SIG-M5 treated with dmso at 0.1 percent for 504 hours (cell line): Measurements from ENCODE around the gene MYL2.
"Not testable (repeated sequence)": the region's sequence is repeated elsewhere in the genome, so short reads cannot be mapped to it uniquely, and the experiment has no call there.

Source experiments
- DNase-seq: peaks from one replicate; lab custom pipeline; 2025; ENCODE audit not compliant: unreplicated experiment; lab: John Stamatoyannopoulos, UW

The MYL2 gene, protein sequence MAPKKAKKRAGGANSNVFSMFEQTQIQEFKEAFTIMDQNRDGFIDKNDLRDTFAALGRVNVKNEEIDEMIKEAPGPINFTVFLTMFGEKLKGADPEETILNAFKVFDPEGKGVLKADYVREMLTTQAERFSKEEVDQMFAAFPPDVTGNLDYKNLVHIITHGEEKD

DNA sequence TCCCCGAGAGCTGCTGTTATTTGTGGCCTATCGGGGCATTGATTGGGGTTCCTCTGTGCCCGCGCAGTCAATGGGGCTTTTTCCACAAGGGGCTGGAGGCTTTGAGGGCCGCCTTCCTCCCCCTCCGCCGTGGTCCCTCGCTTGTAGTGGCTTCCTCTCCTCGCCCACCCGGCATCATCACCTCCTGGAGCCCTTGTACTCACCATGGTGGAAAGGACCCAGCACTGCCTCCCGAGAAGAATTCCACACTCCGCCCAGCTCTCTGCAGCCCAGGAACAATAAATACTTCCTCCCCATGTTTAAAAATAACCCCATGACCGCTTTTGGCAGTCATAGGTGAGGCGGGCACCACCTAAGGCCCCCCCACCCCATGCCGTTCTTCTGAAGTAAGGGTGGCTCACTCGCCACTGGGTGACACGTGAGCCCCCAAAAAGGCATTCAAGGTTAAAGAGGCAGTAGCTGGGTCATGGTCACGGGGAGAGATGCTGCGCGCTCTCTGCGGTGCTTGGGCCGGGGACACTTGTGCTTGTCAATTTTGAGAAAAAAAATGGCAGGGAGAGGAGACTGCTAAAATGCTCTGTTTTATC, at the start of gene MYL2:
Gene MYL2, minus strand, starts transcription at position 256 of the 587 bp plus-strand sequence. Its CDS starts 50 bp downstream, at position 206.
- no peak for DNase-seq

DNA sequence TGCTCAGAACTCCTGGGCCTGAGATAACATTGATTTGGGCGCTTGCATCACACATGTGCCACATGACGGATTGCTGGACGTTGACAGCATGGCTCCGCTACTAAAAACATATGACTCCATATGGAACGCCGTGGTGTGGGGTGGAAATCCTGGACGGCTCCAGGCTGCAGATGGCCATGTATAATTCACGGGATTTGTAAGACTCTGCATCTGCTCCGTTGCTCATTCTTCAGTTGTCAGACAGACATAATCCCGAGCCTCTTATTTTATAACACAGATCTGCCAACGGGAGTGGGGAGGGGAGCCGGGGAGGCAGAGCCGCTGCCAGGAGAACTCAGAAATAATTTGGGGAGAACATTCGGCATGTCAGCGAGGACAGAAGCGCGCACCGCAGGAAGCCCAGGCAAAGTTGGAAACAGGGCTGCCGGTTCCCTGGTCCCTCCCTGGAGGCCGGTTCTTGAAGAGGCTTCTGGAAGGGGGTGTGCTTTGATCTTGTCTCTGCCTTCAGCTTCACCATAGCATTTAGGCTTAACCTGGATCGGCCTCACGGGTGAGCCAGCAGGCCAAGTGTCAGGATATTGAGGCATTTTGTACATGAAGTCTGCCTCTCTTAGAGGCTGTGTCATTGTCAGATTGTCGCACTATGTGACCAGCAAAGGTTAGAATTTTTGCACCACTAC, 45.8 kb upstream of the MYL2 start:
- no peak for DNase-seq

DNA sequence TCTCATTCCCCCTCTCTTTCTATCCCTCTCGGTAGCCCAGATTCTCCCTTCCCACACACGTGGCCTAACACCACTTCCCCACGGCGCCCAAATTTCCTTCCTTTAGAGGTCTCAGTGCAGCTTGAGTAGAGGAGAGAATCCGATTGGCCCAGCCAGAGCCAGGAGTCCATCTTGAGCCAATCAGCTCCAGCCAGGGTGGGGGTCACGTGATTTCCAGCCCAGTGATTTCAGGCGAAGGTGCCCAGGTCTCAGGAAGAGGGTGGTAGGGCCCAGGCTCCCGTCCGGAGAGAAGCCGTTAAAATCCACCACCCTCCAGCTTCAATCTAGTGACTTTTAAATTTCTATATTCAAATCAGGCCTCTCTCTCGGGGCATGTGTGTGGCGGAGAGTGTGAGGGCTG, 45.2 kb upstream of the MYL2 start:
- no peak for DNase-seq

DNA sequence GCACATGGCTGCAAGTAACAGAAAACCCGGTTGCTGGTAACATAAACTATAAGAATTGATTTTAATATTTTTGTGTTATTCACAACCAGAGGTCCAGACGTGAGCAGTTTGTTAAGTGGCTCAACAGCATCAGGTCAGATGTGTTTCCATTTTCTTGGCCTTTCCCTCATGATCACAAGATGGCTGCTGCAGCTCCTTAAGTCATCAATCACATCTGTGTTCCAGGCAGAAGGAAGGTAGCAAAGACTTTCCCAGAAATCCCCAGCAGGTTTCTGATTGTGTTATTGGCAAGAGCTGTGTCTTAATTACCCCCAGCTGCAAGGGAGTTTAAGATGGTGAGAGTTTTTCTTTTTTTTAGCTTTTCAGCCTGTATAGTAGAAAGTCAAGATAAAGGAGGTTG, 40.4 kb upstream of the MYL2 start:
- DNase-seq: no peak

DNA sequence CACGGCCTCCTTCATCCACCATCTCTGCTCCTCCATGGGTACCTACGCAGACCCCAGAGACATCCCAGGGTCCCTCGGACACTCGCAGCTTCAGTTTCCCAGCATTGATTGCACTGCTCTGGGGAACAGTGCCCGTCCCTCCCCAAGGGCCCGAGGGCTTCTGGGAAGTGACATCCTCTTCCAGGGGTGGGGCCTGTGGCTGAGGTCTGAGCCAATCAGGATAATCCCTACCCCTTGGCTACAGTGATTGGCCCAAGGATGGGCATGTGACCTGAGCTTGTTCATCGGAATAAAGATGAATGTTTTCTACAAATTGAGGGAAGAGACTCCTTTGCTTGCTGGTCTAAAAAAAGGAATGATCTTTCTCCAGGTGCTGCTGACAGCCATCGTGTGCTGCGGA, 37.3 kb upstream of the MYL2 start:
- DNase-seq: no peak

DNA sequence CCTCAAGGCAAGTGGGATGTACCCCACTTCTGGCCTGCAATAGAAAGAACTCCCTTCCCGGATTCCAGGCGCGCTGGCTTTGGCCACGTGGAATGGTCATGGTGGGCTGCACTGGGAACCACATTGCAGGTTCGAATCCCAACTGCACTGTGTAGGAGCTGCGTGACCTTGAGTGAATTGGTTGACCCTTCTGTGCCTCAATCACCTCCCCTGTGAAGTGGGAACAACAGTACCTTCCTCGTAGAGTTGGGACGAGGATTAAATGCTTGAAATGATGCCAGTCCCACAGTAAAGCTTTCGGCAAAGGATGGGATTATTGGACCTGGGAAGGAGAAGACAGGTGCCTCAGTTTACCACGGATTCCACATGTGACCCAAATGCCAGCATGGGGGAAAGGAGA, 36.8 kb upstream of the MYL2 start:
- DNase-seq: no peak

DNA sequence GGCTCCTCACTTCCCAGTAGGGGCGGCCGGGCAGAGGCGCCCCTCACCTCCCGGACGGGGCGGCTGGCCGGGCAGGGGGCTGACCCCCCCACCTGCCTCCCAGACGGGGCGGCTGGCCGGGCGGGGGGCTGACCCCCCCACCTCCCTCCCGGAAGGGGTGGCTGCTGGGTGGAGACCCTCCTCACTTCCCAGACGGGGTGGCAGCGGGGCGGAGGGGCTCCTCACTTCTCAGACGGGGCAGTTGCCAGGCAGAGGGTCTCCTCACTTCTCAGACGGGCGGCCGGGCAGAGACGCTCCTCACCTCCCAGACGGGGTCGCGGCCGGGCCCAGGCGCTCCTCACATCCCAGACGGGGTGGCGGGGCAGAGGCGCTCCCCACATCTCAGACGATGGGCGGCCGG, 30.5 kb upstream of the MYL2 start:
- not testable (repeated sequence) for DNase-seq

DNA sequence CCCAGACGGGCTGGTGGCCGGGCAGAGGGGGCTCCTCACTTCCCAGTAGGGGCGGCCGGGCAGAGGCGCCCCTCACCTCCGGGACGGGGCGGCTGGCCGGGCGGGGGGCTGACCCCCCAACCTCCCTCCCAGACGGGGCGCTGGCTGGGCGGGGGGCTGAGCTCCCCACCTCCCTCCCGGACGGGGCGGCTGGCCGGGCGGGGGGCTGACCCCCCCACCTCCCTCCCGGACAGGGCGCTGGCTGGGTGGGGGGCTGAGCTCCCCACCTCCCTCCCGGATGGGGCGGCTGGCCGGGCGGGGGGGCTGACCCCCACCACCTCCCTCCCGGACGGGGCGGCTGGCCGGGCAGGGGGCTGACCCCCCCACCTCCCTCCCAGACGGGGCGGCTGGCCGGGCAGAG, 30.1 kb upstream of the MYL2 start:
- DNase-seq: not testable (repeated sequence)

DNA sequence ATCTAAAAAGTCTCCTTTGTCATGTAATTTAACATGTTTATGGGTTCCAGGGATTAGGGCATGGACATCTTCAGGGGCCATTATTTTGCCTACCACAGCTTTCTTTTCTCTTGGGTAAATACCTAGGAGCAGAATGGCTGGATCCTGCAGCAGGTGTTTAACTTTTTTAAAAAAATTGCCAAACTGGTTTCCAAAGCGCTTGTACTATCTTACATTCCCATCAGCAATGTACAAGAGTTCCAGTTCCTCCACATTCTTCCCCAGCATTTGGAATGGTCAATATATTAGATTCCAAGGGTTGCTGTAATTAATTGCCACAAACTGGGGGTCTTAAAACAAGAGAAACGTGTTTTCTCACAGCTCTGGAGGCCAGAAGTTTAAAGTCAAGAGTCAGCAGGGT, 27.7 kb upstream of the MYL2 start:
- DNase-seq: peak; percentile 34

DNA sequence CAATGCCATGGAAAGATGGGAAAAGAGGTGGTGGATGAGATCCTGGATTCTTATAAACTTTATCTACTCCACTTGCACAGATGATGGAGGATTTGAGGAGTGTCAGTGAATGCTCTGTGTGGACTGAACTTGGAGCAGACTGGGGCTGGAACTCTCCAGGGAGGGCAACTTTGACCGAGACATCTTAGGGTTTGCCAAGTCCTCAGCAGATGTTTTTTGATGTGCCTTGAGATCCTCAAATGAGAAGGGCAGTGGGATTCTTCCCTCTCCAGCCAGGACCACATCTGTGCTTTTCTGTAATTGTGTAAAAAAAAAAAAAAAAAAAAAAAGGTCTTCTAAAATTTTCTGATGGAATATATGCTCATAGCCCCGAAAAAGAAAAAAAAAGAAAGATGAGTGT, 23.0 kb upstream of the MYL2 start:
- DNase-seq: no peak

DNA sequence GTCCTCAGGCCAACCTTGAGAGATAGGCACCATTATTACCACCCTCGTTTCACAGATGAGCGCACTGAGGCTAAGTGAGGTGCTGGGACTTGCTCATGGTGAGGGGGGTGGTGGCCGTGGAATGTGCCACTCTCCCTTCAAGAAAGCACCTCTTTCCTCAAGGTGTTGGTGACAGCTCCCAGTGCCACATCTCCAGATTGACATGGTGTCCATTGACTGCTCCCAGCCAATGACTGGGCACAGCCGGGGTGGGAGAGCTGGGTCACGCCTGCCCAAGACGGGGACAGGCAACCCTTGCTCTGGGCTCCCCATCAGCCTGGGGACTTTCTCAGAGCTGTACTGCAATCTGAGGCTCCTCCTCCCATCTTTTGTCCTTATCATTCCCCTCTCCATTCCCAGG, 21.0 kb upstream of the MYL2 start:
- DNase-seq: no peak

DNA sequence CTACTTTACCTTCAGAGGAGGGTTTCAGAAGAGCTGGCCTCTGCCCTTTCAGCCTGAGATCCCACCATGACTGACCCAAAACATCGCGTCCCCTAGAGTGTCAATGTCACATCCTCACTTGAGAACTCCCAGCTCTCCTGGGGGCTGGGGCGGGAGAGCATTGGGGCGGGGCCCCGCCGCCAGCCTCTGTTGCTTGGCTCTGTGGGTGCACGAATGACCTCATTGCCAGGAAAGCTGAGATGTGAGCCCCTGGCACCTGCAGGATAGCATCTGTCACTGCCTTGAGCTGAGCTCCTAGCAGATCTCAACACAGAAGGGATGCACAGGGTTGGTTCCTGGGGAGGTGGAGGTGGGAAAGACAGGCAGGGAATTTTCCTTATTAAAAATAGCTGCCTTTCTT, 20.6 kb upstream of the MYL2 start:
- no peak for DNase-seq

DNA sequence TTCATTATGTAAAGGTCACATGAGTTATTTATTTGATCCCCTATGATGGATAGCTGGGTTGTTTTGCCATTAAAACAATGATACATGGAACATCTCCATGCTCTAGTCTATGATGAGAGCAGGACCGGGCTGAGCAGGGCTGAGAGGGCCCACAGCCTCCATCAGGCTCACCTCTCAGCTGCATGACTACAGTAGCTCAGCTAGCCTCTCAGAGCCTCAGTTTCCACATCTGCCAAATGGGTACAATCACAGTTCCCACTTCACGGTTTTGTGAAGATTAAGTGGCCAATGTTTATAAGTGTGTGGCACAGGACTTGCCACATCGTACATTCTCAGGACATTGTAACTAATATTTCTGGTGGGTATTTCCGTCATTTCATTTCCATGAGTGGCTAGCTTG, 19.9 kb upstream of the MYL2 start:
- DNase-seq: no peak

DNA sequence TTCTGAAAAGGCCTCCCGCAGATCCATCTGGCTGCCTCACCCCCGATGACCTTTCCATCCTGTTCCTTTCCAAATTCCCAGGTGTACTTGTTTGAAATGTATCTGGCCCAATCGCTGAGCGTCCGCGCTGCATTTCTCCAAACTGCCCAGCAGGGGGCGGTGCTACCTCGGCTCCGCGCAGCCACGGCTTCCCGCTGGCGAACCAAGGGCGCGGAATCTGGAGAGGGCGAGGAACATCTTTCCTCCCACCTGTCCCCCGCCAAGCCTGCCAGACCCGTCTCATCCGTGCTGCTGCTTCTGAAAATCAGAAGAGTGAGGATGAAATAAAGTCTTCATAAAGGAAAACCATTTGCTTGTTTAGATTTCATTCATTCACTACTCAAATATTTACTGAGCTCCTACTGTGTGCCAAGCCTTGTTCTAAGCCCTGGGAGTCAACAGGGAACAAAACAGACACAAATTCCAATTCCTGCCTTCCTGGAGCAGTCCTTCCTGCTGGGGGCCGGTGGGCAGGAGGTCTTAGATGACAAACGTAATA, 16.8 kb upstream of the MYL2 start:
- peak; percentile 50 for DNase-seq

DNA sequence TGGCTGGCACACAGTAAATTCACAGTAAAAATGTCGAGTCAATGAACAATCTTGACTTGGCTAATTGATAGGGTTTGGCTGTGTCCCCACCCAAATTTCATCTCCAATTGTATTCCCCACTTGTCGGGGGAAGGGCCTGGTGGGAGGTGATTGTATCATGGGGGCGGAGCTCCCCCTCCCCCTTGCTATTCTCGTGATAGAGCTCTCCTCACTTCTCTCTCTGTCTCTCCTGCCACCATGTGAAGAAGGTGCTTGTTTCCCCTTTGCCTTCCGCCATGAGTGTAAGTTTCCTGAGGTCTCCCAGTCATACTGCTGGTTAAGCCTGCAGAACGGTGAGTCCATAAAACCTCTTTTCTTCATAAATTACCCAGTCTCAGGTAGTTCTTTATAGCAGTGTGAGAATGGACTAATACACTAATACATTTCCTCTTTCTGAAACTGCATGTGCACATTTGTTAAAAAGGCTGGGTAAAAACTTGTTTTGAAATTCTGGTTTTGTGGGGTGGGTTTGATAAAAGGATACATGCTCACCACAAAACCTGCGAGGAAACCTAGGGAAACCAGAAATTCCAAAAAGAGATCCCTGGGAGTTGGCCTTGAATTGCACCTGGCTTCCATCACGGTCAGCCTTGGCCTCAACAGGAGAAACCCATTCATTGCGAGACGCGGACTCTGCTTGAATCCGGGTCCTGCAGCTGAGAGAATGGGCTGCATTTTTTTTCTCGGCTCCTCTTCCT, 16.2 kb upstream of the MYL2 start:
- DNase-seq: no peak

DNA sequence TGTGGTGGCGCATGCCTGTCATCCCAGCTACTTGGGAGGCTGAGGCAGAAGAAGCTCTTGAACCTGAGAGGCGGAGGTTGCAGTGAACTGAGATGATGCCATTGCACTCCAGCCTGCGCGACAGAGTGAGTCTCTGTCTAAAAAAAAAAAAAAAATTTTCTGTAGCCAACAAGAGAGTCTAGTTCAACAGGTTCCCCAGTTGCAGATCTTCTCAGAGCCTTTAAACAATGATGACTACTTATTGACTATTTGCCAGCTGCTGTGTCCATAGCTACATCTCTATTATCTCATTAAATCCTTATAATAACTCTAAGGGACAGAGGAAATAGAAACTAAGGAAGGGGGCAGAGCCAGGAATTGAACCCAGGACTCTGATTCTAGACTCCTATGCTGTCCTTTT, 15.2 kb upstream of the MYL2 start:
- DNase-seq: no peak

DNA sequence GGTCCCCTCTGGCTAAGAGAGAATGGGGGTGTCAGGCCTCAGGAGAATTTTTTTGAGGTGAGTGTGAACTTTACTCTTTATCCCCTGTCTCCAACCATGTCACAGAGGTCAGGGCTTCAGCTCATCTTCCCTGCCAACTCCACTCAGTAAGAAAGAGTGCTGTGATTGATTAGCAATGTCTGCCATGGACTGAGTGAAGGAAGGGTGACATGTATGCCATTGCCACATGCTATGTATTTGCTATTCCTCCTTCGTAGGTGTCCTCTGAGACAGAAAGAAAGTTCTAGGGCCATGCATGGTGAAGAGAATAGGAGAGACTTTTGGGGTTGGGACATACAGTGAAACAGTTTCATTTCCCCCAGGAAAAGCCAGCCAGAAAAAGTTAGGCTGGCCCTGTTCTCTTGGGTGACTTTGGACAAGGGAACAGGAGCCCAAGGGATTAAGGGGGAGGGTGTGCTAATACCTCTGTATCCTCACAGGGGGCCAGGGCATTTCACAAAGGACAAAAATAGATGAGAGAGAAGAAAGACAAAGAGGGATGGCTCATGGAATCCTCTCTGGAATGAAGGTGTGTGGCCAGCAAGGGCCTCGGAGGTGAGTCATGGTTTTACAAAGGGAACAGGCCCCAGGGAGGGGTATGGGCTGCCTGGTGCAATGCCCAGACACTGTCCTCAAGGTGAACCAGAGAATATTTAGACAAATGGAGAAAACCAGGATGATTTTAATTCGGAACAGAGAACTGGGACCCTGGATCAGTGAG, 13.9 kb upstream of the MYL2 start:
- no peak for DNase-seq

DNA sequence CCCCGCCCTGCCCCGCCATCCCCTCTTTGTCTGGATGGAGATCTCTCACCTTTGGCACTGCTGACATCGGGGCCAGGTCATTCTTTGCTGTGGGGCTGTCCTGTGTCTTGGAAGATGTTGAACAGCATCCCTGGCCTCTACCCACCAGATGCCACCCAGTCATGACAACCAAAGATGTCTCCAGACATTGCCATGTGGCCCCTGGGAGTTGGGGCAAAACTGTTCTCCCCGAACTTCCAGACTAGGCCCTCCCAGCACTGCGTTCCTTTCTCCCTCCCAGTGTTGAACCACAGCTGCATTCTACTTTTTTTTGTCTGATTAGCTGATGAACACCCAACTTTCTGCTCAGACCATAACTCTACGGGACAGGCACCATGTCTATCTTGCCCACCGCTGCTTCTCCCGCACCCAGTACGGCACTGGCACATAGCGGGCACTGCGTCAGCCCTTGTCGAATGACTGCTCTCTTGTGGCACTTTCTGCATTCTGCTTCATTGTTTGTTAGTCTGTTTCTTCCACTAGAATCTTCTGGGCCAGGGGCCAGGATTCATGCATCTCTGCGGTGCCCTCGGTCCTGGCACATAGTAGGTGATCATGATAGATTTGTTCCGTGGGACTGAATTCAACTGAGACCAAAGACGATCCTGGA, 13.1 kb upstream of the MYL2 start:
- no peak for DNase-seq

DNA sequence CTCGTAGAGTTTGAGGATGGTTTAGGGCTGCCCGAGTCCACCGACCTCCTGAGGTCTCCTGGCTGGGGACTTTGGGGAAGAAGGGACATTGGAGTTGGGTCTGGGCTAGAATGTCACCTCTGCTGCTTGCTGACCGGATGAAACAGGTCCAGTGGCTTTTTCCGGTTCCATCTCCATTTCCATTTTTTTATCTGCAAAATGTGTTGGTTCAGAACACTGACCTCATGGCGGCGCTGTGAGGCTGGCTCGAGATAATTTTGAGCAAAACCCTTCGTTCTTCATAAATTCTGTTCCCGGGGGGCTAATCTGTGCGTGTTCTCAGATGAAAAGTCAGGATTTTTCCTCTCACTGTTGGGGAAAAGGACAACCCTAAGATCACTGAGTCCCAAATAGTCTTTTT, 11.7 kb upstream of the MYL2 start:
- no peak for DNase-seq

DNA sequence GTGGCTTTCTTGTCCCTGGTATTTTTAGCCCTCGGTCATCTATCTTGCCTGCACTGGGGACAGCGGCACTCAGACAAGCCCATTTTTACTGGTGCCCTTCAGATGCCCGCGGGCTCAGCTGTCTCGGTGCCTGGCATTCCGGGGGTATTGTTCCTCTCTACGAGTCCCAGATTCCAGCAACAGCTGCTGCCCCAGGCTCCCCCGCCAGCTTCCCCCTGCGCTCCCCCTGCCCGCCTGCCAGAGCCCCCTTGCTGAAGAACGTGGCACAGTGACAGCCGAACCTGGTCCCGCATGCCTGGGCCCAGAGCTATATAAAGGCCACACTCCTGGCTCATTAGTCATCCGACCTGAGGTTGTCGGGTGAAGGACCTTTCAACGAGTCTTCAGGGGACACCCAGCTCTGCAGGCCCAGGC, 10.9 kb upstream of the MYL2 start:
- no peak for DNase-seq
